NCI-H2107 treated with DMSO at 0.1 percent for 48 hours (cell line): ENCODE measurements around the gene TRIM69.
"Not testable (repeated sequence)": the region's sequence is repeated elsewhere in the genome, so short reads cannot be mapped to it uniquely, and the experiment has no call there.

ENCODE experiments used
- DNase-seq: peaks from one replicate; lab custom pipeline; 2025; ENCODE audit not compliant: unreplicated experiment; lab: John Stamatoyannopoulos, UW

The TRIM69 gene, protein sequence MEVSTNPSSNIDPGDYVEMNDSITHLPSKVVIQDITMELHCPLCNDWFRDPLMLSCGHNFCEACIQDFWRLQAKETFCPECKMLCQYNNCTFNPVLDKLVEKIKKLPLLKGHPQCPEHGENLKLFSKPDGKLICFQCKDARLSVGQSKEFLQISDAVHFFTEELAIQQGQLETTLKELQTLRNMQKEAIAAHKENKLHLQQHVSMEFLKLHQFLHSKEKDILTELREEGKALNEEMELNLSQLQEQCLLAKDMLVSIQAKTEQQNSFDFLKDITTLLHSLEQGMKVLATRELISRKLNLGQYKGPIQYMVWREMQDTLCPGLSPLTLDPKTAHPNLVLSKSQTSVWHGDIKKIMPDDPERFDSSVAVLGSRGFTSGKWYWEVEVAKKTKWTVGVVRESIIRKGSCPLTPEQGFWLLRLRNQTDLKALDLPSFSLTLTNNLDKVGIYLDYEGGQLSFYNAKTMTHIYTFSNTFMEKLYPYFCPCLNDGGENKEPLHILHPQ

DNA sequence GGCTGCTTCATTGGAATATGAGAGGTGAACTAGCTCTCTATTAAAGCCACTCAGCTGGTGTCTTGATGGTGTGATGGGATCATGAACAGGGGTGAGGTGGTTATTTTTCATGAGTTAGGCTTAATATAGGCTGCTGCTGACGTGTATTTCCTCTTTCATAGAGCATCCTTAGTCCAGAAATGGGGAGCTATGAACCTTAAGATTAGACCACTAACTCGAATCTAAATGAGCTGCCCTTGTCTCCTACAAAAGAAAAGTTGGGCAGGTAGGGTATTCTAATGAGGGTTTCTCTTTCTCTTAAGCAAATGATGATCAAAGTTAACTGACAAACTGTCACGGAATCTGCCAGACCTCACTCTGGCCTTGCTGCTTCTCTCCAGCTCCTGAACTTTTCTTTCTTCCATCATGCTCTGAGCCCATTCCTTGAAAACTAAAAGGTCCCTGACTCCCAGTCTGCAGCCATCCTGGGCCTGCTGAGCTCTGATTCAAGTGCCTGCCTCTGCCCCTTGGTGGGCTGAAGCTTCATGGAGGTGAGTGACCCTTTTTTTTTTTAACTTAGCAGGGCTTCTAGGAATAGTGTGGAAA is at the start of gene TRIM69:
TRIM69 (plus strand) TSS at position 348 of the 585 bp plus-strand sequence; CDS start at position 525, 177 bp downstream.
- no peak for DNase-seq

DNA sequence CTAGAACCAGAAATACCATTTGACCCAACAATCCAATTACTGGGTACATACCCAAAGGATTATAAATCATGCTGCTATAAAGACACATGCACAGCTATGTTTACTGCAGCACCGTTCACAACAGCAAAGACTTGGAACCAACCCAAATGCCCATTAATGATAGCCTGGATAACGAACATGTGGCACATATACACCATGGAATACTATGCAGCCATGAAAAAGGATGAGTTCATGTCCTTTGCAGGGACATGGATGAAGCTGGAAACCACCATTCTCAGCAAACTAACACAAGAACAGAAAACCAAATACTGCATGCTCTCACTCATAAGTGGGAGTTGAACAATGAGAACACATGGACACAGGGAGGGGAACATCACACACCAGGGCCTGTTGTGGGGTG is 47.0 kb upstream of the TRIM69 start:
- DNase-seq = not testable (repeated sequence)

DNA sequence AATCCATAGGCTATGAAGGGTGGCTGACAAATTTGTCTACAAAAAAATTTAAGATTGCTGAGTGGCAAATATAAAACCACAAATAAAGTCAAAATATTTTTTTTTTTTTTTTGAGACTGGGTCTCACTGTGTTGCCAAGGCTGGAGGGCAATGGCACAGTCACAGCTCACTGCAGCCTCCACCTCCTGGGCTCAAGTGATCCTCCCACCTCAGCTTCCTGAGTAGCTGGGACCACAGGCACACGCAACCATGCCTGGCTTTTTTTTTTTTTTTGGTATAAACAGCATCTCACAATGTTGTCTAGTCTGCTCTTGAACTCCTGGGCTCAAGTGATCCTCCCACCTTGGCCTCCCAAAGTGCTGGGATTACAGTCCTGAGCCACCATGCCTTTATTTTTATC is 46.1 kb upstream of the TRIM69 start:
- DNase-seq = not testable (repeated sequence)

DNA sequence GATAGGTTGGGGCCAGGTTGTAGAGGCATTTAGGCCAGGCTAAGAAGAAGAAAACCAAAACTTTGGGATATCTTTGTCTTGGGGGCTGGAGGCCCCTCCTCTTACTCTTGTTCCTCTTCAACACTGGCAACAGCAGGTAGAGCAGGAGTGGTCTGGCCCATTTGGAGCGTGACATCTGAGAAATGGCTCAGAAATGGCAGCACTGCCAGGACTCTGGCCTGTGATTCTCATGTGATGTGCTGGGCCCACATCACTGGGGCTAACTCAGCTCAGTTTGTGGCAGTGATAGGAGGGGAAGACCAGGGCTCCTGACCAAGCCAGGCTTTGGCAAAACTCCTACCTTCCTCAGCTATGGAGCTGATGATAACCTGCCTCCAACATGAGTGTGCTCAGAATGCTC is 43.7 kb upstream of the TRIM69 start:
- DNase-seq = no peak

DNA sequence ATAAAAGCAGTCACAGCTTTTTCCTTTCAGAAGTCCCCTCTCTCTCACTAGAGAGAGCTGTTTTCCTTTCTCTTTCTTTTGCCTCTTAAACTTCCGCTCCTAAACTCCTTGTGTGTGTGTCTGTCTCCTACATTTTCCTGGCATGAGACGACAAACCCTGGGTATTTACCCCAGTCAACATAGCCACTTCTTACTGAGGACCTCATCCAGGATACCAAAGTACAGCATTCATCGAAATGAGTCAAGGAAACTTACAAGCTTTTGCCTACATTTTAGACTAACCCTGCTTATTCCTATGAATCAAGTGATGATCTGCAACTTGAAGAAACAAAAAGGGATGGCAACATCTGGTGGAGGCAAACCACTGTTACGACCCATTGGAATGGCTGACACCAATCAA is 41.9 kb upstream of the TRIM69 start:
- no peak for DNase-seq

DNA sequence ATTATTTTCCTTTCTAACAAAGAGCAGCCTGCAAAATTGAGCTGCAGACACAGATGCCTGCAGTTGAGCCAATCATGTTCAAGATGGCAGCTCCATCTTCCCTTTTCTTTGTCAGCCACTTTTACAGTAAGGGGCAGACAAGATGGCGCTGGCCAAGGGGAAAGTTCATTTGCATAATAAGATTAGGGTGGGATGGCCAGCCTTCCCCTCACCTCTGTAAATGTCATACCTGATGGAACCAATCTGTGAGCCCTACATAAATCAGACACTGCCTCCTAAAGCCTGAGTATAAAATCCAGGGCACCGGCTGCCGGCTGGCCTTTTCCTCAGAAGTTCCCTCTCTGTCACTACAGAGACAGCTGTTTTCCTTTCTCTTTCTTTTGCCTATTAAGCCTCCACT is 41.0 kb upstream of the TRIM69 start:
- DNase-seq = no peak

DNA sequence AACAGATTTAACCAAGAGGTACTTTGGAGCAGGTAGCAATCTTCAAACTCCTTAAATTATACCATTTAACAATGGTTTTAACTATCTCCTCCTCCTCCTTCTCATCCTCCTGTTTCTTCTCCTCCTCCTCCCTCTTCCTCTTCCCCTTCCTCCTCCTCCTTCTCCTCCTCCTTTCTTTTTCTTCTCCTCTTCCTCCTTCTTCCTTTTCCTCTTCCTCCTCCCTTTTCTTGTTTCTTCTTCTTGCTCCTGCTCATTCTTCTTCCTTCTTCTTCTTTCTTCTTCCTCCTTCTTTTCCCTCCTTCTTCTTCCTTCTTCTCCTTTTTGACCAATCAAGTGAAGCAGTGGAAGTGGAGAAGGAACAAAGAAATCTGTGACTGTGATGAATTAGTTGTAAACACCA is 39.3 kb upstream of the TRIM69 start:
- no peak for DNase-seq

DNA sequence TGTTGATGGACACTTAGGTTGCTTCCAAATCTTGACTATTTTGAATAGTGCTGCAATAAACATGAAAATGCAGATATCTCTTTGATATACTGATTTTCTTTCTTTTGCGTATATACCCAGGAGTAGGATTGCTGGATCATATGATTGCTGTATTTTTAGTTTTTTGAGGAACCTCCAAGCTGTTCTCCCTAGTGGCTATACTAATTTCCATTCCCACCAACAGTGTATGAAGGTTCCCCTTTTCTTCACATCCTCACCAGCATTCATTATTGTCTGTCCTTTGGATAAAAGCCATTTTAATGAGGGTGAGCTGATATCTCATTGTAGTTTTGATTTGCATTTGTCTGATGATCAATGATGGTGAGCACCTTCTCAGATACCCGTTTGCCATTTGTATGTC is 37.7 kb upstream of the TRIM69 start:
- no peak for DNase-seq

DNA sequence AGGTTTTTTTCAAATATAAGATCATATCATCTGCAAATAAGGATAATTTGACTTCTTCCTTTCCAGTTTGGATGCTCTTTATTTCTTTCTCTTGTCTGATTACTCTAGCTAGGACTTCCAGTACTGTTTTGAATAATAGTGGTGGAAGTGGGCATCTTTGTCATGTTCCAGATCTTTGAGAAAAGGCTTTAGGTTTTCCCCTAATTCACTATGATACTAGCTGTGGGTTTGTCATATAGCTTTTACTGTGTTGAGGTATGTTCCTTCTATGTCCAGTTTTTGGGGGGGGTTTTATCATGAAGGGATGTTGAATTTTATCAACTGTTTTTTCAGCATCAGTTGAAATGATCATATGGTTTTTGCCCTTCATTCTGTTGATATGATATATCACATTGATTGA is 35.7 kb upstream of the TRIM69 start:
- DNase-seq = not testable (repeated sequence)

DNA sequence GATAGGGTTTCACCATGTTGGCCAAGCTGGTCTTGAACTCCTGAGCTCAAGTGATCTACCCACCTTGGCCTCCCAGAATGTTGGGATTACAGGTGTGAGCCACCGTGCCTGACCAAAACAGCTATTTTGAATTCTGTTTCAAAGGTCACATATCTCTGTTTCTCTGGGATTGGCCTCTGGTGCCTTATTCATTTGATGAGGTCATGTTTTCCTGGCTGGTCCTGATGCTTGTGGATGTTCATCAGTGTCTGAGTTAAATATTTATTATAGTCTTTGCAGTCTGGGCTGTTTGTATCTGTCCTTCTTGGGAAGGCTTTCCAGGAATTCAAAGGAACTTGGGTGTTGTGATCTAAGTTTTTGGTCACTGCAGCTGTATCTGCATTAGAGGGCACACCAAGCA is 30.3 kb upstream of the TRIM69 start:
- no peak for DNase-seq

DNA sequence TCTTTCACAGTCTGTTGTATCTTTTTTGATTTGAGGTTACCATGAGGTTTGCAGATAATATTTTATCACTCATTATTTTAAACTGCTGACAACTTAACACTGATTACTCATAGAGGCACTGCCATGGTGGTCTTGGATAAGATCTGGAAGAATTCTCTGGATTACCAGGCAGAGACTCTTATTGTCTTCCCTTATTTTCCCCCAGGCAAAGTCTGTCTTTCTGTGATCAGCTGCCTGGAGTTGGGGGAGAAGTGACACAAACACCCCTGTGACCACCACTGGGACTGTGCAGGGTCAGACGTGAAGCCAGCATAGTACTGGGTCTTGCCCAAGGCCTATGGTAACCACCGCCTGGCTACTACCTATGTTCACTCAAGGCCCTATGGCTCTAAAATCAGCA is 29.9 kb upstream of the TRIM69 start:
- DNase-seq = no peak

DNA sequence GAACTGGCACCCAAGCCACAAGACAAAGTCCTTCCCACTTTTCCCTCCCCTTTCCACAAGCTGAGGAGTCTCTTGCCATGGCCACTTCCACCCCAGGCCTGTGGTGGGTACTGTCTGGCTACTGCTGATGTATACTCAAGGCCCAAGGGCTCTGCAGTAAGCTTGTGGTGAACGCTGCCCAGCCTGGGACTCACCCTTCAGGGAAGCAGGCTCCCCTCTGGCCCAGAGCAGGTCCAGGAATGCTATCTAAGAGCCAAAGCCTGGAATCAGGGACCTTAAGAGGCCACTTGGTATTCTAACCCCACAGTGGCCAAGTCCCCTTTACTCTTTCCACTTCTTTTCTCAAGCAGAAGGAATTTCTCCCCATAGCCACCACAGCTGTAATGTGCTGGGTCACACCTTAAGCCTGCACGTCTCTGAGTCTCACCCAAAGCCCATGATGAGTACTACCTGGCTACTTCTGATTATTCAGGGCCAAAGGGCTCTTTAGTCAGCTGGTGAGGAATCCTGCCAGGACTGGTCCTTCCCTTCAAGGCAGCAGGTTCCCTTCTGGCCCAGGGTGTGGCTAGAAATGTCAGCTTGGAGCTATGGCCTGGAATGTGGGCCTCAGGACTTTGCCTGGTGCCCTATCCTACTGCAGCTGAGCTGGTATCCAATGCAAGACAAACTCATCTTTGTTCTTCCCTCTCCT is 29.2 kb upstream of the TRIM69 start:
- DNase-seq = no peak

DNA sequence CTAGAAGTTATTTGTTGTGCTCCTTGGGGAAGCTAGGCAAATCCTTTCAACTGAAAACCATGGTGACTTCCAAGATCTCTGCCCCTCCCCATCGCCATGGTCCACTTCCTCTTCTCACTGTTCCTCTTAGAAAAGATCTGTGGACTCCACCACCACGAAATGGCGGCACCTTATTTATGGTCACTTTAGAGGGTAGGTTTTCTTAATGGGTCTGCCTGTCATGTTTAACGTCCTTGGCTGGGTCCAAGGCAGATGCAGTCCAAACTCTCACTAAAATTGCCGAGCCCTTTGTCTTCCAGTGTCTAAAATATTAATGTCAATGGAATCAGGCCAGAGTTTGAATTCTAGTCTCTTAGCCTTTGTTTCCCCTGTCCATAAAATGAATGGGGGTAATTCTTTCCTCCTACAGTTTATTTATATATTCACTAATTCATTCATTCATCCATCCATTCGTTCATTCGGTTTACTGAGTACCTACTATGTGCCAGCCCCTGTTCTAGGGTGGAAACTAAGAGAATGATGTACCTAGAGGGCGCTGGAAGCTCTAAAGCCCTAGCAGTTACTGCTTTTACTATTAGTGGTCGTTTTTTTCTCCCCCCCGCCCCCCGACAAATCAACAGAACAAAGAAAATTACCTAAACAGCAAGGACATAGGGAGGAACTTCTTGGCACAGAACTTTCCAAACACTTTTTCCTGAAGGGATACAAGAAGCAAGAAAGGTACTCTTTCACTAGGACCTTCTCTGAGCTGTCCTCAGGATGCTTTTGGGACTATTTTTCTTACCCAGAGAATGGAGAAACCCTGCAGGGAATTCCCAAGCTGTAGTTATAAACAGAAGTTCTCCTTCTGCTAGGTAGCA is 25.9 kb upstream of the TRIM69 start:
- DNase-seq = no peak

DNA sequence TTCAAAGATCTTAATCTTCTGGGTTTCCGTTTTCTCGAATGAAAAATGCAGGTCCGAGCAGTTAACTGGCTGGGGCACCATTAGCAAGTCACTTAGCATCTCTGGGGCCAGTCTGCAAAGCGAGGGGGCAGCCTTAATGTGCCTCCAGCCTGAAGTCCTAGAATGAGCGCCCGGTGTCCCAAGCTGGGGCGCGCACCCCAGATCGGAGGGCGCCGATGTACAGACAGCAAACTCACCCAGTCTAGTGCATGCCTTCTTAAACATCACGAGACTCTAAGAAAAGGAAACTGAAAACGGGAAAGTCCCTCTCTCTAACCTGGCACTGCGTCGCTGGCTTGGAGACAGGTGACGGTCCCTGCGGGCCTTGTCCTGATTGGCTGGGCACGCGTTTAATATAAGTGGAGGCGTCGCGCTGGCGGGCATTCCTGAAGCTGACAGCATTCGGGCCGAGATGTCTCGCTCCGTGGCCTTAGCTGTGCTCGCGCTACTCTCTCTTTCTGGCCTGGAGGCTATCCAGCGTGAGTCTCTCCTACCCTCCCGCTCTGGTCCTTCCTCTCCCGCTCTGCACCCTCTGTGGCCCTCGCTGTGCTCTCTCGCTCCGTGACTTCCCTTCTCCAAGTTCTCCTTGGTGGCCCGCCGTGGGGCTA is 25.1 kb upstream of the TRIM69 start, which contains the start of the genes B2M and PATL2:
B2M (plus strand) TSS at position 422 of the 647 bp plus-strand sequence; CDS start at position 452, 30 bp downstream.
PATL2 (minus strand) TSS at position 228 of the 647 bp plus-strand sequence. CDS start 34,833 bp downstream, outside the sequence.
- peak; percentile 75 for DNase-seq

DNA sequence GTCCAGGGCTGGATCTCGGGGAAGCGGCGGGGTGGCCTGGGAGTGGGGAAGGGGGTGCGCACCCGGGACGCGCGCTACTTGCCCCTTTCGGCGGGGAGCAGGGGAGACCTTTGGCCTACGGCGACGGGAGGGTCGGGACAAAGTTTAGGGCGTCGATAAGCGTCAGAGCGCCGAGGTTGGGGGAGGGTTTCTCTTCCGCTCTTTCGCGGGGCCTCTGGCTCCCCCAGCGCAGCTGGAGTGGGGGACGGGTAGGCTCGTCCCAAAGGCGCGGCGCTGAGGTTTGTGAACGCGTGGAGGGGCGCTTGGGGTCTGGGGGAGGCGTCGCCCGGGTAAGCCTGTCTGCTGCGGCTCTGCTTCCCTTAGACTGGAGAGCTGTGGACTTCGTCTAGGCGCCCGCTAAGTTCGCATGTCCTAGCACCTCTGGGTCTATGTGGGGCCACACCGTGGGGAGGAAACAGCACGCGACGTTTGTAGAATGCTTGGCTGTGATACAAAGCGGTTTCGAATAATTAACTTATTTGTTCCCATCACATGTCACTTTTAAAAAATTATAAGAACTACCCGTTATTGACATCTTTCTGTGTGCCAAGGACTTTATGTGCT is 24.5 kb upstream of the TRIM69 start:
- DNase-seq = no peak

DNA sequence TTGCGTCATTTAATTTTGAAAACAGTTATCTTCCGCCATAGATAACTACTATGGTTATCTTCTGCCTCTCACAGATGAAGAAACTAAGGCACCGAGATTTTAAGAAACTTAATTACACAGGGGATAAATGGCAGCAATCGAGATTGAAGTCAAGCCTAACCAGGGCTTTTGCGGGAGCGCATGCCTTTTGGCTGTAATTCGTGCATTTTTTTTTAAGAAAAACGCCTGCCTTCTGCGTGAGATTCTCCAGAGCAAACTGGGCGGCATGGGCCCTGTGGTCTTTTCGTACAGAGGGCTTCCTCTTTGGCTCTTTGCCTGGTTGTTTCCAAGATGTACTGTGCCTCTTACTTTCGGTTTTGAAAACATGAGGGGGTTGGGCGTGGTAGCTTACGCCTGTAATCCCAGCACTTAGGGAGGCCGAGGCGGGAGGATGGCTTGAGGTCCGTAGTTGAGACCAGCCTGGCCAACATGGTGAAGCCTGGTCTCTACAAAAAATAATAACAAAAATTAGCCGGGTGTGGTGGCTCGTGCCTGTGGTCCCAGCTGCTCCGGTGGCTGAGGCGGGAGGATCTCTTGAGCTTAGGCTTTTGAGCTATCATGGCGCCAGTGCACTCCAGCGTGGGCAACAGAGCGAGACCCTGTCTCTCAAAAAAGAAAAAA is 23.9 kb upstream of the TRIM69 start:
- no peak for DNase-seq

DNA sequence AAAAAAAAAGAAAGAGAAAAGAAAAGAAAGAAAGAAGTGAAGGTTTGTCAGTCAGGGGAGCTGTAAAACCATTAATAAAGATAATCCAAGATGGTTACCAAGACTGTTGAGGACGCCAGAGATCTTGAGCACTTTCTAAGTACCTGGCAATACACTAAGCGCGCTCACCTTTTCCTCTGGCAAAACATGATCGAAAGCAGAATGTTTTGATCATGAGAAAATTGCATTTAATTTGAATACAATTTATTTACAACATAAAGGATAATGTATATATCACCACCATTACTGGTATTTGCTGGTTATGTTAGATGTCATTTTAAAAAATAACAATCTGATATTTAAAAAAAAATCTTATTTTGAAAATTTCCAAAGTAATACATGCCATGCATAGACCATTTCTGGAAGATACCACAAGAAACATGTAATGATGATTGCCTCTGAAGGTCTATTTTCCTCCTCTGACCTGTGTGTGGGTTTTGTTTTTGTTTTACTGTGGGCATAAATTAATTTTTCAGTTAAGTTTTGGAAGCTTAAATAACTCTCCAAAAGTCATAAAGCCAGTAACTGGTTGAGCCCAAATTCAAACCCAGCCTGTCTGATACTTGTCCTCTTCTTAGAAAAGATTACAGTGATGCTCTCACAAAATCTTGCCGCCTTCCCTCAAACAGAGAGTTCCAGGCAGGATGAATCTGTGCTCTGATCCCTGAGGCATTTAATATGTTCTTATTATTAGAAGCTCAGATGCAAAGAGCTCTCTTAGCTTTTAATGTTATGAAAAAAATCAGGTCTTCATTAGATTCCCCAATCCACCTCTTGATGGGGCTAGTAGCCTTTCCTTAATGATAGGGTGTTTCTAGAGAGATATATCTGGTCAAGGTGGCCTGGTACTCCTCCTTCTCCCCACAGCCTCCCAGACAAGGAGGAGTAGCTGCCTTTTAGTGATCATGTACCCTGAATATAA is 23.0 kb upstream of the TRIM69 start:
- no peak for DNase-seq

DNA sequence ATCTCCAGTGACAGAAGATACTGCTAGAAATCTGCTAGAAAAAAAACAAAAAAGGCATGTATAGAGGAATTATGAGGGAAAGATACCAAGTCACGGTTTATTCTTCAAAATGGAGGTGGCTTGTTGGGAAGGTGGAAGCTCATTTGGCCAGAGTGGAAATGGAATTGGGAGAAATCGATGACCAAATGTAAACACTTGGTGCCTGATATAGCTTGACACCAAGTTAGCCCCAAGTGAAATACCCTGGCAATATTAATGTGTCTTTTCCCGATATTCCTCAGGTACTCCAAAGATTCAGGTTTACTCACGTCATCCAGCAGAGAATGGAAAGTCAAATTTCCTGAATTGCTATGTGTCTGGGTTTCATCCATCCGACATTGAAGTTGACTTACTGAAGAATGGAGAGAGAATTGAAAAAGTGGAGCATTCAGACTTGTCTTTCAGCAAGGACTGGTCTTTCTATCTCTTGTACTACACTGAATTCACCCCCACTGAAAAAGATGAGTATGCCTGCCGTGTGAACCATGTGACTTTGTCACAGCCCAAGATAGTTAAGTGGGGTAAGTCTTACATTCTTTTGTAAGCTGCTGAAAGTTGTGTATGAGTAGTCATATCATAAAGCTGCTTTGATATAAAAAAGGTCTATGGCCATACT is 21.1 kb upstream of the TRIM69 start:
- no peak for DNase-seq
